Peyer's patch (tissue), 4 donors: ENCODE measurements around the gene SCLT1.

Source experiments
- CTCF ChIP-seq, 6 experiments: fragments of 450-650 bp in 4 of 6; fragments of 200-600 bp in 2 of 6; sonication (generic) in 1 of 6; IDR thresholded peaks; one replicate each; pipeline ENCODE4 v1.5.1; 2017 to 2019; ENCODE audit warnings: antibody characterized with exemption in 6 of 6, mild to moderate bottlenecking in 3 of 6, moderate library complexity in 1 of 6
- POLR2A ChIP-seq, 2 donors: fragments of 450-650 bp; IDR thresholded peaks; one replicate each; pipeline ENCODE4 v1.5.1; 2017; ENCODE audit warnings: antibody characterized with exemption in 2 of 2, mild to moderate bottlenecking in 2 of 2, moderate library complexity in 2 of 2

DNA sequence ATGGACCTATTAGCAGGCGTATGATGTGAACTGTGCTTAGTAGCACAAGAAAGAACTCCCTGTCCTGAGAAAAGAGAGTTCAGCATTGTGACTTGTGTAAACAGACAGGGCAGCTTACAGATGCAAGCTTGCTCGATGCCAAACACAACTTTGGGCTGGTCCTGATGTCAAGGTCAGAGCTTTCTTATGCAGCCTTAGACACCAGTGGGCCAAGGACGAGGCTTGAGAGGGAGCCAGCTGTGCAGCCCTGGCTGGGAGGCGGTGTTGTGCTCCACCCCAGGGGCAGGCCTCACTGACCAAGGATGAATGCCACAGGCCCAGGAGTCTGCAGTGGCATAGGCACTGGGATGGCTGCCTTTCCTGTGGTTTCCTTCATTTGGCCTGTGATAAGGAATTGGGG lies 248.4 kb downstream of the SCLT1 start:
- TF ChIP-seq CTCF (IDR thresholded peaks at IDR 0.05), result no peak
- TF ChIP-seq POLR2A (IDR thresholded peaks at IDR 0.05), result no peak
